Uterus (tissue), 2 donors: ENCODE measurements around the gene XYLT1.

Experiments used
- POLR2A ChIP-seq, 2 donors: fragments of 450-650 bp; IDR thresholded peaks; one replicate each; pipeline ENCODE4 v1.6.1; 2016; ENCODE audit warnings: antibody characterized with exemption in 2 of 2, mild to moderate bottlenecking in 1 of 2, moderate library complexity in 1 of 2
- TF ChIP-seq, protein P1 (sequence below), 4 experiments: fragments of 200-600 bp in 2 of 4; fragments of 450-650 bp in 2 of 4; sonication (generic) in 2 of 4; IDR thresholded peaks; one replicate each; pipeline ENCODE4 v1.5.1; 2016 to 2019; ENCODE audit warnings: antibody characterized with exemption in 4 of 4, mild to moderate bottlenecking in 2 of 4, moderate library complexity in 1 of 4

DNA sequence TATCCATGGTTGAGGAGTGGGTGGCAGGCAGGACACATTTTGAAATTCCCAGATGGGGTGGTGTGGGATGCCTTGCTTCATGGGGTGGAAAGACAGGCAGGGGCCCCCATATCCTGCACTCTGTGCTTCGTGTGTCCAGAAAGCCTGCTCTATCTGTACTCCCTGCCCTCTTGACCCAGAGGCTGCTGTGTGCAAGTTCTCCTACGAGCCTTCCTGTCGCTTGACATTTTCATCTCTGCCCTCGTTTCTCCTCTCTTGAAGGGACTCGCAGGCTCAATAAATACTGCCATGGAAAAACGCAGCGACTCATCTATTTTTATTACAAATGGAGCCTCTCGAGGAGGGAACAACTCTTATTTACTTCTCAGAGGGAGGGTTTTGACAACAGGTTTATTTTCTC lies 254.8 kb downstream of the XYLT1 start:
- TF ChIP-seq, protein P1, sequence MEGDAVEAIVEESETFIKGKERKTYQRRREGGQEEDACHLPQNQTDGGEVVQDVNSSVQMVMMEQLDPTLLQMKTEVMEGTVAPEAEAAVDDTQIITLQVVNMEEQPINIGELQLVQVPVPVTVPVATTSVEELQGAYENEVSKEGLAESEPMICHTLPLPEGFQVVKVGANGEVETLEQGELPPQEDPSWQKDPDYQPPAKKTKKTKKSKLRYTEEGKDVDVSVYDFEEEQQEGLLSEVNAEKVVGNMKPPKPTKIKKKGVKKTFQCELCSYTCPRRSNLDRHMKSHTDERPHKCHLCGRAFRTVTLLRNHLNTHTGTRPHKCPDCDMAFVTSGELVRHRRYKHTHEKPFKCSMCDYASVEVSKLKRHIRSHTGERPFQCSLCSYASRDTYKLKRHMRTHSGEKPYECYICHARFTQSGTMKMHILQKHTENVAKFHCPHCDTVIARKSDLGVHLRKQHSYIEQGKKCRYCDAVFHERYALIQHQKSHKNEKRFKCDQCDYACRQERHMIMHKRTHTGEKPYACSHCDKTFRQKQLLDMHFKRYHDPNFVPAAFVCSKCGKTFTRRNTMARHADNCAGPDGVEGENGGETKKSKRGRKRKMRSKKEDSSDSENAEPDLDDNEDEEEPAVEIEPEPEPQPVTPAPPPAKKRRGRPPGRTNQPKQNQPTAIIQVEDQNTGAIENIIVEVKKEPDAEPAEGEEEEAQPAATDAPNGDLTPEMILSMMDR (IDR thresholded peaks at IDR 0.05), result no peak
- TF ChIP-seq POLR2A (IDR thresholded peaks at IDR 0.05), result no peak
